HepG2 (cell line): ENCODE measurements around the gene COX7A1. TPM values are rescaled to one million over a fixed set of nuclear protein-coding genes. Genes with fewer than 3 reads are reported as not detected.

Experiments
- AGO2 ChIP-seq: fragments of 200-400 bp; formaldehyde crosslinking; optimal IDR thresholded peaks from 2 replicates; pipeline ENCODE3; 2017; ENCODE audit warnings: mild to moderate bottlenecking, low read depth, low read length, moderate library complexity
- ARNT ChIP-seq: fragments of 450-650 bp; IDR thresholded peaks from 2 replicates; pipeline ENCODE4 v1.6.1; 2017
- FOXO1 ChIP-seq: sonication (generic); formaldehyde crosslinking; IDR thresholded peaks from 2 replicates; pipeline ENCODE4 v1.4.0; 2020; ENCODE audit warnings: missing genetic modification reagents
- GABPB1 ChIP-seq: IDR thresholded peaks from 2 replicates; pipeline ENCODE4 v1.6.1; 2016; ENCODE audit warnings: mild to moderate bottlenecking, missing genetic modification reagents, moderate library complexity, missing compliant biosample characterization
- HMGA1 ChIP-seq: sonication (generic); formaldehyde crosslinking; conservative IDR thresholded peaks from 2 replicates; pipeline ENCODE4 v1.4.0; 2020; ENCODE audit warnings: missing genetic modification reagents
- MTA1 ChIP-seq: sonication (generic); formaldehyde crosslinking; IDR thresholded peaks from 2 replicates; pipeline ENCODE4 v1.4.0; 2020; ENCODE audit warnings: missing genetic modification reagents, mild to moderate bottlenecking, borderline replicate concordance
- NFYC ChIP-seq: IDR thresholded peaks from 2 replicates; pipeline ENCODE4 v1.6.1; 2016; ENCODE audit warnings: missing genetic modification reagents, missing compliant biosample characterization
- NRL ChIP-seq: sonication (generic); formaldehyde crosslinking; IDR thresholded peaks from 2 replicates; pipeline ENCODE4 v1.5.0; 2020; ENCODE audit warnings: missing genetic modification reagents, mild to moderate bottlenecking, moderate library complexity, borderline replicate concordance
- PHF8 ChIP-seq: sonication (generic); formaldehyde crosslinking; IDR thresholded peaks from 2 replicates; pipeline ENCODE4 v1.5.0; 2020; ENCODE audit warnings: missing genetic modification reagents
- PPARG ChIP-seq: conservative IDR thresholded peaks from 2 replicates; pipeline ENCODE4 v1.6.1; 2016; ENCODE audit warnings: missing biosample characterization, missing genetic modification reagents
- RNF2 ChIP-seq: fragments of 450-650 bp; conservative IDR thresholded peaks from 2 replicates; pipeline ENCODE4 v1.6.1; 2016; ENCODE audit warnings: low read depth
- SOX13 ChIP-seq, 3 experiments: fragments of 450-650 bp in 1 of 3; sonication (generic) in 1 of 3; formaldehyde crosslinking in 1 of 3; IDR thresholded peaks in 2 of 3; conservative IDR thresholded peaks in 1 of 3; 2 replicates each; pipeline versions ENCODE4 v1.5.0 to v1.6.1; 2016 to 2020; ENCODE audit warnings: antibody characterized with exemption in 1 of 3, mild to moderate bottlenecking in 1 of 3, missing compliant biosample characterization in 1 of 3, missing genetic modification reagents in 1 of 3, moderate library complexity in 1 of 3
- TGIF2 ChIP-seq: IDR thresholded peaks from 2 replicates; pipeline ENCODE4 v1.6.1; 2016; ENCODE audit warnings: control low read depth, missing compliant biosample characterization
- XRCC5 ChIP-seq: fragments of 200-400 bp; formaldehyde crosslinking; optimal IDR thresholded peaks from 2 replicates; pipeline ENCODE3; 2017; ENCODE audit warnings: mild to moderate bottlenecking, low read length
- ZFP36L2 ChIP-seq: sonication (generic); formaldehyde crosslinking; IDR thresholded peaks from 2 replicates; pipeline ENCODE4 v1.4.0; 2020; ENCODE audit warnings: missing genetic modification reagents
- ZNF7 ChIP-seq: IDR thresholded peaks from 2 replicates; pipeline ENCODE4 v1.6.1; 2016; ENCODE audit warnings: missing biosample characterization, missing genetic modification reagents
- ZNF768 ChIP-seq: sonication (generic); formaldehyde crosslinking; IDR thresholded peaks from 2 replicates; pipeline ENCODE4 v1.4.0; 2020; ENCODE audit warnings: missing genetic modification reagents
- ZNF781 ChIP-seq: sonication (generic); formaldehyde crosslinking; IDR thresholded peaks from 2 replicates; pipeline ENCODE4 v1.5.1; 2020; ENCODE audit warnings: borderline replicate concordance, mild to moderate bottlenecking, missing genetic modification reagents; ENCODE audit errors: not compliant biosample characterization
- ZSCAN30 ChIP-seq: sonication (generic); formaldehyde crosslinking; IDR thresholded peaks from 2 replicates; pipeline ENCODE4 v1.5.0; 2020; ENCODE audit warnings: mild to moderate bottlenecking, missing genetic modification reagents
- polyA plus RNA-seq, 8 experiments: library from polyadenylated mRNA; depleted of rRNA in 3 of 8; stranded (reverse) in 7 of 8; unstranded in 1 of 8; fragments of >200 nt; fragmentation: Illumina TruSeq in 4 of 8; extraction: Trizol in 4 of 8; gene quantifications; 2 replicates each; pipeline versions ENCODE4 v1.2.1 to v1.2.3, GENCODE V29; 2011 to 2016; ENCODE audit warnings: low read depth in 4 of 8, missing spikeins in 1 of 8, mixed read lengths in 1 of 8; ENCODE audit not compliant: insufficient read depth in 1 of 8
- total RNA-seq, 5 experiments: library from RNA; depleted of rRNA; stranded (reverse); fragments of >200 nt; fragmentation: Illumina TruSeq; extraction: Trizol; gene quantifications; 2 replicates each; pipeline ENCODE4 v1.2.3, GENCODE V29; 2016; ENCODE audit warnings: low read depth in 1 of 5
- TF ChIP-seq, protein P1 (sequence below): sonication (generic); formaldehyde crosslinking; IDR thresholded peaks from 2 replicates; pipeline ENCODE4 v1.8.0; 2022; ENCODE audit warnings: mild to moderate bottlenecking, missing genetic modification reagents; ENCODE audit not compliant: insufficient replicate concordance
- TF ChIP-seq, protein P2 (sequence below): sonication (generic); formaldehyde crosslinking; IDR thresholded peaks from 2 replicates; pipeline ENCODE4 v1.4.0; 2020; ENCODE audit warnings: missing genetic modification reagents
- TF ChIP-seq, protein P3 (sequence below): sonication (generic); formaldehyde crosslinking; IDR thresholded peaks from 2 replicates; pipeline ENCODE4 v1.4.0; 2020; ENCODE audit warnings: mild to moderate bottlenecking, missing genetic modification reagents

COX7A1 gene
- total and polyA plus RNA-seq, 2 of the 13 experiments (the other 11 are each of a cell fraction or from before 2014, with no cell fraction given) = not detected

DNA sequence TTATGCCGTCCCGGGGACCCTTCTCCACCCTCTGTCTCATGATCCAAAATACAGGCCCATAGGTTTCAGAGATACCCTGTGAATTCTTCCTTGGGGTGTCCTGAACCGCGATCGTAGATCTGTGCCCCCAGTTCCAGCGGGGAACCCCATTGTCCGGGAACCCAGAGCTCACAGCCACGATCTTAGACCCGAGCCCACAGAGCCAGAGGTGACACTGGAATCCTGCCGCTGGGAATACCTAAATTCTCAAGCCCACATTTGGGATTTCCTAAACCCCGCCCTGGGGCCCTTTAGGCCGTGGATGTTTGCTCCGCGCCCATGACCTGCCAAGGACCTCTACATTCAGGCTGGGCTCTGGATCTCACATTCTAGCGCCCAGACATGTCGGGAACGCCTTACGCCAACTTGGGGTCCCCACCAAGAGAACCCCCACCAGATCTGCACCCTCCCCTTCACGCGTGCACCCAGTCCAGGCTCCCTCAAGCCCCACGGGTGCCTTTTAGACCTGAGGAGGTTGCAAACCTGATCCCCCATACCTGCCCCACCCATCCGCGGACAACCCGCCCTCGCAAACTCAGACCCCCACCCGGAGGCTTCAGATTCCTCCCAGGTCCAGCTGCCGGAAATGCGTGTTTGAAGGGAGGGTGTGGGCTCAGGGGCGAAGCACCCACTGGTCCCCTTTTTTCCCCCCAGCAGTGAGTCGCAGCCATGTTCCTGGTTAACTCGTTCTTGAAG is 11.8 kb downstream of the COX7A1 start (continued):
- no peak for TF ChIP-seq PHF8
- no peak for TF ChIP-seq HMGA1 (CRISPR knock-in tag)
- peak; percentile 69 for TF ChIP-seq GABPB1 (CRISPR knock-in tag)
- TF ChIP-seq, protein P1, sequence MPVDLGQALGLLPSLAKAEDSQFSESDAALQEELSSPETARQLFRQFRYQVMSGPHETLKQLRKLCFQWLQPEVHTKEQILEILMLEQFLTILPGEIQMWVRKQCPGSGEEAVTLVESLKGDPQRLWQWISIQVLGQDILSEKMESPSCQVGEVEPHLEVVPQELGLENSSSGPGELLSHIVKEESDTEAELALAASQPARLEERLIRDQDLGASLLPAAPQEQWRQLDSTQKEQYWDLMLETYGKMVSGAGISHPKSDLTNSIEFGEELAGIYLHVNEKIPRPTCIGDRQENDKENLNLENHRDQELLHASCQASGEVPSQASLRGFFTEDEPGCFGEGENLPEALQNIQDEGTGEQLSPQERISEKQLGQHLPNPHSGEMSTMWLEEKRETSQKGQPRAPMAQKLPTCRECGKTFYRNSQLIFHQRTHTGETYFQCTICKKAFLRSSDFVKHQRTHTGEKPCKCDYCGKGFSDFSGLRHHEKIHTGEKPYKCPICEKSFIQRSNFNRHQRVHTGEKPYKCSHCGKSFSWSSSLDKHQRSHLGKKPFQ = peak; percentile 3
- peak; percentile 20 for TF ChIP-seq TGIF2 (CRISPR knock-in tag)
- TF ChIP-seq, protein P2, sequence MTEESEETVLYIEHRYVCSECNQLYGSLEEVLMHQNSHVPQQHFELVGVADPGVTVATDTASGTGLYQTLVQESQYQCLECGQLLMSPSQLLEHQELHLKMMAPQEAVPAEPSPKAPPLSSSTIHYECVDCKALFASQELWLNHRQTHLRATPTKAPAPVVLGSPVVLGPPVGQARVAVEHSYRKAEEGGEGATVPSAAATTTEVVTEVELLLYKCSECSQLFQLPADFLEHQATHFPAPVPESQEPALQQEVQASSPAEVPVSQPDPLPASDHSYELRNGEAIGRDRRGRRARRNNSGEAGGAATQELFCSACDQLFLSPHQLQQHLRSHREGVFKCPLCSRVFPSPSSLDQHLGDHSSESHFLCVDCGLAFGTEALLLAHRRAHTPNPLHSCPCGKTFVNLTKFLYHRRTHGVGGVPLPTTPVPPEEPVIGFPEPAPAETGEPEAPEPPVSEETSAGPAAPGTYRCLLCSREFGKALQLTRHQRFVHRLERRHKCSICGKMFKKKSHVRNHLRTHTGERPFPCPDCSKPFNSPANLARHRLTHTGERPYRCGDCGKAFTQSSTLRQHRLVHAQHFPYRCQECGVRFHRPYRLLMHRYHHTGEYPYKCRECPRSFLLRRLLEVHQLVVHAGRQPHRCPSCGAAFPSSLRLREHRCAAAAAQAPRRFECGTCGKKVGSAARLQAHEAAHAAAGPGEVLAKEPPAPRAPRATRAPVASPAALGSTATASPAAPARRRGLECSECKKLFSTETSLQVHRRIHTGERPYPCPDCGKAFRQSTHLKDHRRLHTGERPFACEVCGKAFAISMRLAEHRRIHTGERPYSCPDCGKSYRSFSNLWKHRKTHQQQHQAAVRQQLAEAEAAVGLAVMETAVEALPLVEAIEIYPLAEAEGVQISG (CRISPR knock-in tag) = no peak
- TF ChIP-seq NRL (CRISPR knock-in tag) = peak; percentile 12; the same call in 1 of the 2 replicates
- no peak for TF ChIP-seq ZNF7 (CRISPR knock-in tag)
- TF ChIP-seq NFYC (CRISPR knock-in tag) = no peak
- no peak for TF ChIP-seq PPARG (CRISPR knock-in tag)
- peak; percentile 36 for TF ChIP-seq AGO2
- TF ChIP-seq ARNT = no peak
- no peak for TF ChIP-seq FOXO1 (CRISPR knock-in tag)
- no peak for TF ChIP-seq SOX13 (IDR thresholded peaks at IDR 0.05)
- TF ChIP-seq SOX13 (CRISPR knock-in tag; conservative IDR thresholded peaks at IDR 0.05 in 1 of 2, IDR thresholded peaks at IDR 0.05 in 1 of 2) = no peak
- no peak for TF ChIP-seq ZSCAN30 (CRISPR knock-in tag)
- no peak for TF ChIP-seq XRCC5
- TF ChIP-seq ZNF781 (CRISPR knock-in tag) = no peak
- TF ChIP-seq, protein P3, sequence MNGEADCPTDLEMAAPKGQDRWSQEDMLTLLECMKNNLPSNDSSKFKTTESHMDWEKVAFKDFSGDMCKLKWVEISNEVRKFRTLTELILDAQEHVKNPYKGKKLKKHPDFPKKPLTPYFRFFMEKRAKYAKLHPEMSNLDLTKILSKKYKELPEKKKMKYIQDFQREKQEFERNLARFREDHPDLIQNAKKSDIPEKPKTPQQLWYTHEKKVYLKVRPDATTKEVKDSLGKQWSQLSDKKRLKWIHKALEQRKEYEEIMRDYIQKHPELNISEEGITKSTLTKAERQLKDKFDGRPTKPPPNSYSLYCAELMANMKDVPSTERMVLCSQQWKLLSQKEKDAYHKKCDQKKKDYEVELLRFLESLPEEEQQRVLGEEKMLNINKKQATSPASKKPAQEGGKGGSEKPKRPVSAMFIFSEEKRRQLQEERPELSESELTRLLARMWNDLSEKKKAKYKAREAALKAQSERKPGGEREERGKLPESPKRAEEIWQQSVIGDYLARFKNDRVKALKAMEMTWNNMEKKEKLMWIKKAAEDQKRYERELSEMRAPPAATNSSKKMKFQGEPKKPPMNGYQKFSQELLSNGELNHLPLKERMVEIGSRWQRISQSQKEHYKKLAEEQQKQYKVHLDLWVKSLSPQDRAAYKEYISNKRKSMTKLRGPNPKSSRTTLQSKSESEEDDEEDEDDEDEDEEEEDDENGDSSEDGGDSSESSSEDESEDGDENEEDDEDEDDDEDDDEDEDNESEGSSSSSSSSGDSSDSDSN (CRISPR knock-in tag) = no peak
- TF ChIP-seq RNF2 = no peak
- TF ChIP-seq ZNF768 (CRISPR knock-in tag) = no peak
- no peak for TF ChIP-seq ZFP36L2 (CRISPR knock-in tag)
- TF ChIP-seq MTA1 (CRISPR knock-in tag) = no peak
